GM18511 (cell line): ENCODE results near the gene ARHGEF17.

ENCODE experiments used
- ATAC-seq: cut with Tn5 transposase; IDR thresholded peaks from one replicate; pipeline ENCODE4 v1.9.1; 2021; ENCODE audit warnings: mild to moderate bottlenecking, moderate library complexity; ENCODE audit not compliant: unreplicated experiment

ARHGEF17 gene

GRCh38 chr11:73376803-73377629, 68.9 kb downstream of the ARHGEF17 start:
- ATAC-seq = peak; percentile 32

GRCh38 chr11:73379189-73379880, 71.3 kb downstream of the ARHGEF17 start:
- ATAC-seq = no peak

GRCh38 chr11:73380331-73380730, 72.3 kb downstream of the ARHGEF17 start:
- ATAC-seq = no peak

GRCh38 chr11:73380897-73381410, 72.9 kb downstream of the ARHGEF17 start:
- ATAC-seq = no peak

GRCh38 chr11:73381589-73381988, 73.5 kb downstream of the ARHGEF17 start:
- no peak for ATAC-seq

- ATAC-seq = no peak
These were observed 74.1 kb downstream of the ARHGEF17 start for GRCh38 chr11:73382183-73382582.

GRCh38 chr11:73382747-73383146, 74.7 kb downstream of the ARHGEF17 start:
- no peak for ATAC-seq

- no peak for ATAC-seq
These were observed 75.4 kb downstream of the ARHGEF17 start for GRCh38 chr11:73383249-73384124.

- no peak for ATAC-seq
These were observed 76.0 kb downstream of the ARHGEF17 start for GRCh38 chr11:73384125-73384441.

GRCh38 chr11:73384531-73384871, 76.4 kb downstream of the ARHGEF17 start:
- ATAC-seq = no peak

GRCh38 chr11:73384872-73385689, 77.0 kb downstream of the ARHGEF17 start:
- ATAC-seq = peak; percentile 65

- ATAC-seq = no peak
These were observed 77.9 kb downstream of the ARHGEF17 start for GRCh38 chr11:73386016-73386415.

GRCh38 chr11:73386546-73386945, 78.5 kb downstream of the ARHGEF17 start:
- no peak for ATAC-seq

- ATAC-seq = no peak
These were observed 79.7 kb downstream of the ARHGEF17 start for GRCh38 chr11:73387594-73388264.

- no peak for ATAC-seq
These were observed 80.4 kb downstream of the ARHGEF17 start for GRCh38 chr11:73388265-73389133.

- no peak for ATAC-seq
These were observed 81.1 kb downstream of the ARHGEF17 start for GRCh38 chr11:73389134-73389525.

- ATAC-seq = no peak
These were observed 81.8 kb downstream of the ARHGEF17 start for GRCh38 chr11:73389916-73390315.

- ATAC-seq = no peak
These were observed 82.8 kb downstream of the ARHGEF17 start for GRCh38 chr11:73390601-73391565.
